Raji (cell line): ENCODE results near the gene TBCD.

Experiments
- POLR2A ChIP-seq: IDR thresholded peaks from 2 replicates; pipeline ENCODE4 v1.6.1; 2011; ENCODE audit warnings: low read depth, low read length, control low read depth; ENCODE audit not compliant: insufficient read depth

The TBCD gene

DNA sequence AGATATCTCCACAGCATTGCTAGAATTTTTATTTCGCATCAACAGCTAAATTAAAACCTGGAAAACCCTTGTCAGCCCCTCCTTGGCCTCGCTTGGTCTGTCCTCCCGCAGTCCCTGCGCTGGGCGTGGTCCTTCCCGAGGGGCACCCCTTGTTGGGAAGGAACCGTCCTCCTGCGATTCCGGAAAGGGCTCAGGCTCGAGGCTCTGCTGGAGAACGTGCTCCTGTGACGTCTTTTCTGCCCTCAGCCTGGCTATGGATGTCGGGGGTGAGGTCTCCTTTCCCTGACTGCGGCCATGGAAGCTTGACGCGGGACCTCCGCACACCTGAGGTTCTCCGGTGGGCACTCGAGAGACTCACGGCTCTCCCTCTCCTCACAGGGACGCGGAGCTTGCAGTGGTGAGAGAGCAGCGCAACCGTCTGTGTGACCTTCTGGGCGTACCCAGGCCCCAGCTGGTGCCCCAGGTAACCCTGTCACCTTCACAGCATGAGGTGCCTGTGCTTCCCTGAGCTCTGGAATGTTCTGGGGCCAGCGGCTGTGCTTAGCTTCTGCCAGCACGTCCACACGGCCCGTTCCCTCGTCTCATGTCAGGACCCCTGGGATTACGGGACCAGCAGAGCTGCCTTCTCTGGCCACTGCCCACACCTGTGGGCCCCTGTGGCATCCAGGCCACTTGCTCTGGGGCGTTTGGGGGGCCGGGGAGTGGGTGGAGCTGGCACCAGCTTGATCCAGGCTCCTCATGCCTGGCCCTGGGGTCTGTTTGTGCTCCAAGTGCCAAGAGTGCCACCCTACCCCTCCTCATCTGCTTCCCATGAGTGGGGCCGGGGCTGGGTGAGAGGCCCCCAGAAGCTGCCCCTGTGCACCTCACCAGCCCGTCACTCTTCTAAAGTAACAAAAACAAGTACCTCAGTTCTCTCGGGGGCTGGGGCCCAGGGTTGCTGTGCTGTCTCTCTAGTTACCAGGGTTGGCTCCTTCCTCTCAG is 189.4 kb downstream of the TBCD start:
- no peak for TF ChIP-seq POLR2A

DNA sequence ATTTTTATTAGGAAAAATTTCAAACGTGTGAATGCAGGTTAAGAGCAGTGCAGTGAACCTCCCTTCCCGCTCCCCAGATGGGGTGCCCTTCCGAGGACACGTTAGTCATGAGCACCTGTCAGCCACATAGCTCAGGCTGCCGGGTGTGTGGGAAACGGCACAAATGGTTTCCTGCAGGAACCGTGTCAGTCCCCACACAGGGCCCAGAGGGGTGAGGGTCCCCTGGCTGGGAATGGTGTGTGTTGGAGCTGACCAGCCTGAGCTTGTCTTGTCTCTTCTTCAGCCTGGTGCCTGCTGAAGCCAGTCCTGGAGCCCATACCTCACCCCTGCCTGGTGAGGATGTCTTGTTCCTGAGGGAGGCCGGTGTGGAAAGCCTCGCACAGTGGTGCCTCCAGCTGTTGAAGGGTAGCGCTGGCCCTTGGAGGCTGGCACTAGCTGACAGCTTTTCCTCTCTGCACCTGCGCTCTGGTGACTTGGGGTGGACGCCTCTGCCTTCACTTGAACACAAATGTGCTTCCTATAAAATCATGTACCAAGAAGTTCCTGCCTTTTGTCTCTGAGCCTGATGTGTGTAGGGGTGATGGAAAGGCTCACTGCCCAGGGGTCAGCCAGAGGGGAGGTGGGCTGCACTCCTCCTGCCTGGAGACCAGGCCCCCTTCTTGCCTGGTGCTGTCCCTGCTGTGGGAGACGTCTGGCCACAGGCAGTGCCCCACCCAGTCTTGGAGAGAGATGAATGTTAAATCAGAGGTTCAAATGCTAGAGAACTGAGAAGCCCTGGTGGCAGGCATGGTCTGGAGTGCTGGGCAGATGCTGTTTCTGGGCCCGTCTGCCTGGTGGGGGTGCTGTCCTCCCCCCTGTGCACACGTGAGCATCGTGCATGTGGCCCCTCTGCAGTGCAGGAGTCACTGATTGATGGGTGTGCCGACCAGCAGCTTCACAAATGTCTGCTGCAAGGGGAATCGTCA is 190.6 kb downstream of the TBCD start:
- TF ChIP-seq POLR2A = no peak

DNA sequence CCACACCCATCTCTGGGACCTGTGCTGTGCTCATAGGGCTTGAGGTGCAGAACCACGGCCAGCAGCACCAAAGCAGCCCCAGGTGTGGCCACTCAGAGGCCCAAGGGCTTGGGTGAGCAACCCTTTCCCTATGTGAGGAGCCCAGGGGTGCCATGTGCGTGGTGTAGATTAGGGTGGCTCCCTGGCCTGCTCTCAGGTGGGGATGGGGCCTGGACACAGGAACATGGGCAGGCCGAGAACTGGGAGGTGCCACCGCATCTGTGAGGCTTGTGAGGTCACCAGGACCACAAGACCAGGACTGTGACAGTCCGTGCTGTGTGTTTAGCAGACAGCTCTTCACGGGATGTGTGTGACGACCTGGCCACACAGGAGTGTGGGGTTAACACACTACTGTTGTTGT is 191.5 kb downstream of the TBCD start:
- no peak for TF ChIP-seq POLR2A

DNA sequence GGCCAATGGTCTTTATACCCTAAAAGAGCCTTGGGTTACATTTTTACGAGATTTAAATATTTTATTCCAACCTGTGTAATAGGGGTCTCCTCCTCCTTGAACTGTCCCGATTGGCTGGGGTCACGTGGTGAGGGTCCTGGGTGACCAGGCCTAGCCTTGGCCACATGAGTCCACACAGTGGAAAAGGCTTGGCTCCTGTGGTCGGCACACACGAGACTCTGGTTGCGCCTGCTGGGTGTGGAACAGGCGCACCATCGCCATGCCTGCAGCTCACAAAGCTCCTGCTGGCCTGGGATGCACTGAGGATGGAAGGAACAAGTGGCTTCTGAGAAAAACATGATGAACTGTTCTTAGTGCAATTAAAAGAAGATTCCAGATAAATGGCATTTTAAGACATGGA is 191.9 kb downstream of the TBCD start:
- no peak for TF ChIP-seq POLR2A

DNA sequence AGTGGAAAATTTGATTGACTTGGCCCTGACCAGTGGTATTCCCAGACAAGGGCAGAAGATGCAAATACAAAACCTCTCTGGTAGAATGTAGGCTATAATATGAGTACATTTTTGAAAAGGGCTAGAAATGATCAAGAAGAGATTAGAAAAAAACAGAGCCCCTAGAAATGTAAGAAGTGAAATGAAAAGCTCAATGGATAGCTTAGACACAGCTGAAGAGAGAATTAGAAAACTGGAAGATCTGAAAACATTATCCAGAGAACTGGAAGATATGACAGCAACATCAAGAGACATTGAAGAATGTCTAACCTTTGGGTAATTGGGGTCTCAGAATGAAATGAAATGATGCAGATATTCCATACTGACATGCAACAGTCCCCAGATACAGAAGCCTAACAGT is 193.1 kb downstream of the TBCD start:
- TF ChIP-seq POLR2A = no peak

DNA sequence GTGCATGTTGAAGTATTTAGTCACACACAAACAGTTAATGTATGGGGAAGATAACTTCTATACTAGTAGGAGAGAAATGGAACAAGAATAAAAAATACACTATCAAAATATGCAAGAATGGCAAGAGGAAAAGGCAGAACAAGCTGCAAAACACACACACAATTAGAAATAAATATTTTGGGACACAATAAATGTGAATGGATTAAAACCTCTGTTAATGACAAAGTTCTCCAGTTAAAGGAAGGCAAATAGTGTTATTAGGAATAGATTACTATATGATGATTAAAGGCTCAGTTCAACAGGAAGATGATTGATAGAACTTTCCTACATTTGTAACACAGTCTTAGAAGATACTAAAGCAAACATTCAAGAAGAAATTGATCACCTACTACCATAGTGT is 194.2 kb downstream of the TBCD start:
- TF ChIP-seq POLR2A = no peak

DNA sequence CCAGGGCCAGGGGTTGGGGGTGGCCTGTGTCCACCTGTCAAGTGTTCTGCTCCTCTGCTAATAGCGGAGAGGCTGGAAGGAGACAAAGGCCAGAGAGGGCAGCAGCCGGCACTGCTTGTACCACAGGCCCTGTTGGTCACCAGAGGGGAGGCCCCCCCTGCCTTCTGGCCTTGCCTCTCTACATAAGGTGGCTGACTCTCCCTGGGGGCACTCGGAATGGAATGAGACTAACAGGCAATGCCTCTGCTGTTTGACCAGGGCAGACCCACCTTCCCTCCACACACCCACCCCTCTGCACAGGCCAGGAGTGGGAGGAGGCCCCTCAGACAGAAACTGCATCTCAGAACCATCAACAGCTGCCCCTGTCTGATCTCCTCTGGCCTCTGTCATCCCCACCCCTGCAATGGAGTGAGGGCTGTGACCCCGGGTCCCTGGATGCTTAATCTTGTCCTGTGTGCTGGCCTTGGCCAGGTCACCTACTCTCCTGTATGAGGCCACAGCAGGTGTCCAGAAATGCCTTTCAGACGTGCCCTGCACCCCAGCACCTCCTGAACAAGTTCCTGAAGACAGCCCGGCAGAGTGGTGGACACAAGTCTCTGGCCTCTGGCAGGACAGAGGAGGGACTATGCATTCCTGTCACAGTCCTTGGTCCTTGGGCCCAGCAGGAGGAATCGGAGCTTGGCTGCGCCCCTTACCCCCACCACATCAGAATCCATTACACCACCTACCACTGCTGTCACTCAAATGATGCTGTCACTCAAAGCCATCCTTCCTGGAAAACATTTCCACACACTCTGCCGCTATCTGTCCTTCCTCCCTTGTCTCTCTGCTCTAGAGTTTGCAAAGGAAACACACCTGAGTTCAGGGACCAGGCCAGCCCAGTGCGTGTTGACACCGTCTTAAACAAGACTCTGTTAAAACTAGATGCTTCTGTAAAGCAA is 195.5 kb downstream of the TBCD start:
- TF ChIP-seq POLR2A = no peak

DNA sequence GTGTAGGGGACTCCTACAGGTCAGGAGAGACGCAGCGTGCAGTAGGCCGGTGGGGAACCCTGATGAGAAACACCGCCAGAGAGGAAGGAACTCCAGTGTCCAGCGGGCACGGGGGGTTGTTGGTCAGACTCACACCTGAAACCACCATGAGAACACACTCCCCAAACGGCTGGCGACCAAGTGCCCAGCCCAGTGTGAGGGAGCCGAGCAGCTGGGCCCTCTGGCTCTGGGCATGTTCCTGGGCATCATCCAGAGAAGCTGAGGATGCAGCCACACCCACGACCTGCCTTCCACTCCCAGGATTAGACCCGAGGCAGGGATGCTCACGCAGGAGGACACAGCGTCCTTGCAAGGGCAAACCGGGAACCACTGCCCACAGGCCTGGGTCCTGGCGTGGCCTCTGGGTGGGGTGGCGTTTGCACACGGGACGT is 196.2 kb downstream of the TBCD start:
- no peak for TF ChIP-seq POLR2A

DNA sequence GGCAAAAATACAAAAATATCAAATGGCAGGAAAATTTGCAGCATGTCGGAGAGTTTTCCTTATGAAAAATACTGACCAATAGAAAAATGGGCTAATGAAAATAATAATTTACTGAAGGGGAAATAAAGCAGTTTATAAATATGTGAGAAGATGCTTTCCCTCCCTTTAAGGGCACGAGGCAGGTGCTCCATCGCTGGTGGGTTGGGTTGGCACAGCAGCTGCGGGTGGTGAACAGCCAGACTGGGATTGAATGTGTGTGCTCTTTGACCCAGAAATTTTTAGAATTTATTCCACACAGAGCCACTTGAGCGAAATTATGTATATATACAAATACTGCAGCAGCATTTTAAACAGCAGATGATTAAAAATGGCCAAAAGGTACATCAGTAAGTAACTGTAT is 197.1 kb downstream of the TBCD start:
- no peak for TF ChIP-seq POLR2A

DNA sequence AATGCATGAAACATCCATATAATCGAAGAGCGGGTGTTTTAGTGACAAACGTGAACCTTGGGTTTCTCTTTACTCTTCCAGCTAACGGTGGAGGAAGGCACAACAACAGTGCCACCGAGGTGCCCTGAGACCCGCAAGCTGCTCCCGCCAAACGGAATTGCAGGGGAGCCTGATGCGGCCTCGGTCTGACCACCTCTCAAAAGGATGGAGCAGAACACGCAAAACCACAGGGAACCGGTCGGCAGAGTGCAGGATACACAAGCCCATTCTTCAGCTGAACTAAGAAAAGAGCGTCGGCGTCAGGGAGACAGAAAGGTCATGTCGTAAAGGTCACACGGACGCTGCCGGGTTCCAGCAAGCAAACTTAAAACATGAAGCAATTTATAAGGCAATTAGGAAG is 197.5 kb downstream of the TBCD start:
- TF ChIP-seq POLR2A = no peak

DNA sequence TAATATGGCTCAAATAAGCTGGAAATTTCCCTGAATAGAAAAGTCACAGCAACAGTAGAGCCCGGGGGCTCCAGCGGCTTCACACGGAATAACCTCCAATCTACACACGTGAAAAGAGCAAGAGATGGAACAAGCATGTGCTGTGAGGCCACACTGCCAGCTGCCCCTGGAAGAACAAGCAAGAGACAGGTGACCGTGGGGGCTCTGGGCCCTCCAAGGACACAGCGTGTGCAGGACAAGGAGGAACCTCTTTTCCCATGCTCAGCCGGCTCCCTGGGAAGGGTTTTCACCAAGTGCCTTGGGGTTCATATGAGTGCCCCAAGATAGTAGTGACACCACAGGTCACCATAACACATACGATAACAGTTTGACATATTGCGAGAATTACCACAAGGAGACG is 198.1 kb downstream of the TBCD start:
- no peak for TF ChIP-seq POLR2A

DNA sequence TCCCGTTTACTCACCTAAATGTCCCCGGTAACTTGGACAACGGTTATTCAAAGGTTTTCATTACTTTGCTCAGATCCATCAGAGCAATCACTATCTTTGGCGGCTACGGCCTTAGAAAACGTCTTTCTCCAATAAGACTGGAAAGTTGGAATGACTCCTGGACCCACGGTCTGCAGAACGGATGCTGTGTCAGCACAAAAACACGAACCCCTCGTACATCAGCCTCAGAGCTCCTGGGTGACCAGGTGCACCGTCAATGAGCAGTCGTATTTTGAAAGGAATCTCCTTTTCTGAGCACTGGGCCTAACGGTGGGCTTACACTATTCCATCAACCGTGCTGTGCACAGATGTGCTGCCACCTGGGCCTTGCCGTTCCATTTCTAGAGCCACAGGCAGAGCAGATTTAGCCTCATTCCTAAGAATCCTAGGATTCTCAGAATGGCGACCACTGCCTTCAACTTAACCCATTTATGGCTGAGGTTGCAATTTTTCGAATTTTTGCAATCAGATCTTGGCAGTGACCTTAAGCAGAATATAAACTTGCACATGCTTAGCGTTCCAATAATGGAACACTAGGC is 198.7 kb downstream of the TBCD start:
- TF ChIP-seq POLR2A = no peak

DNA sequence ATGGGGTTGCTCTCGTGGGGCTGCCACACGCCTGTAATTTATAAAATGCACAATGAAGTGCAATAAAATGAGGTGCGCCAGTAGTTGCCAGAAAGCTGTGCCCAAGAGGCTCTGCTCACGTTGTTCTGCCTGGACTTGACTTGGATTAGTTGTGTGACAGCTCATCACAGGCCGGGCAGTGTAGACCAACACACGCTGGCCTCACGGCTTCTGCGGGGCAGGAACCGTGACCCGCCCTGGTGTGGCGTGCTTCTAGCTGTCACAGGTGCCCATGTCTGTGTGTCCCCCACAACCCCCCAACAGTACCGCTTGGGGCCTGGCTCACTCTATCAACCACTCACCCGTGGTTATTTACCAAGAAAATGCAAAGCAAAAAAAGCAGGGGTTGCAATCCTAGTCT is 200.2 kb downstream of the TBCD start:
- no peak for TF ChIP-seq POLR2A

DNA sequence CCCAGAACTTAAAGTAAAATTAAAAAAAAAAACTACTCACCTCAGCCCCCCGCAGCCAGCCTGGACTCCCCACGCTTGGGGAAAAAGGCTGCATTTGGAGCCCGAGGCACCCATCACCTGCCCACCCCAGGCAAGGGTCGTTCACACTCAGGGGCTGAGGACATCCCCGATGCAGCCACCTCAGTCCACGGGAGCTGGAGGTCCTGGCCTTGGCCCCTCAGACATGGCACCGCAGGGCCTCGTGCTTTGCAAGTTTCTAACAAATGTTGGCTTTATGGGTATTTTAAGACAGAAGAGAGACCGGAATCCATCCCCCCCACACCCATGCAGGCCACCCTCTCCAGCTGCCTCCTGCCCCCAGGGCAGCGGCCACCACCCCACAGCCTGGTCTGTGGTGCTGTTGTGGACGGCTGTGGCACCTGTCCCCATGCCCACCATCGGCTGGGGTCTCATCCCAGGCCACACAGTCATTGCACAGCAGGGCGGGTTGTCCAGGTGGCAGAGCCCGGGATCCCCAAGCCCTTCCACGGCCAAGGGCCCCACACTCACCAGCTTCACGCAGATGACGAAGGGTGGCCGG is 204.4 kb downstream of the TBCD start:
- no peak for TF ChIP-seq POLR2A

DNA sequence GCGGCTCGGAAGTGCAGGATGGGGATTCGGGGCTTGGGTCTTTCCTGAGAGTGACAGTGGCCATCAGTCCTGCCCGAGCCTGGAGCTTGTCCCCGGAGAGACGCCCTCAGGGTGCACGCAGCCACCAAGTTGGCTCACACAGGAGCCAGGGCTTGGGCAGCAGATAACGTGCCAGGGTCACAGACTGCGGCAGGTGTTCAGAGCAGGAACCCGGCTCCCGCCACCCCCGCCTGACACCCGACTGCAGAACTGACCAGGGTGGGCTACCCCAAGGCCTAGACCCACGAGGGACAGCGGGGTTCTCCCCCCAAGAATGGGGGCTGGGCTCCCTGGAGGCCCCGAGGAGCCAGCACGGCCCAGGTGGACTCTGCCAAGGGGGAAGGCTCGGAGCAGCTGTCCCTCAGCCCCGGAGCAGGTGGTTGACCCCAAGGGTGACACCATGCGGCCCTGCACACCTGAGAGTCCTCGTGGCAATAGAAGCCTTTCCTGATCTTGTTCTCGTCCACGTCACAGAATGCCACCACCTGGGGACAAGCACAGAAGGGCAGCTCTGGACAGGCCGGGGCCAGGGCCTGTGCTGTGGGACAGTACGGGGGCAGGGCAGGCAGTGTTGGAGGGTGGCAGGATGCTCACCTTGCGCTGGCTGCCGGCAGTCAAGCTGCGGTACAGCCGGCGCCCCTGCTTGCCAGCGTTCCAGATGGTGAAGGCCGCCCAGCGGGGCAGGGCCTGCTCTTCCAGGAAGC is 205.0 kb downstream of the TBCD start:
- no peak for TF ChIP-seq POLR2A
